SJSA1 (cell line): ENCODE results near the gene CYSTM1. TPM values are rescaled to one million over a fixed set of nuclear protein-coding genes. Genes with fewer than 3 reads are reported as not detected.

ENCODE experiments used
- DNase-seq, 2 experiments: peaks; one replicate each; pipeline ENCODE4 v3.0.0-alpha.2; 2015 to 2020; ENCODE audit warnings: low spot score in 2 of 2, low read depth in 1 of 2
- H3K27ac ChIP-seq: fragments of 250-450 bp; sonication (Bioruptor Pico); 2 replicates; pipeline ENCODE4 v1.5.1; 2020; ENCODE audit warnings: mild to moderate bottlenecking, moderate library complexity
- H3K27me3 ChIP-seq: fragments of 250-450 bp; sonication (Bioruptor Pico); replicated peaks from 2 replicates; pipeline ENCODE4 v1.5.1; 2020; ENCODE audit warnings: mild to moderate bottlenecking, moderate library complexity
- H3K36me3 ChIP-seq: fragments of 250-450 bp; sonication (Bioruptor Pico); 2 replicates; pipeline ENCODE4 v1.5.1; 2020; ENCODE audit warnings: mild to moderate bottlenecking
- H3K4me1 ChIP-seq: fragments of 250-450 bp; sonication (Bioruptor Pico); replicated peaks from 2 replicates; pipeline ENCODE4 v1.6.1; 2021; ENCODE audit warnings: mild to moderate bottlenecking
- H3K4me3 ChIP-seq: fragments of 250-450 bp; sonication (Bioruptor Pico); 2 replicates; pipeline ENCODE4 v1.5.1; 2020; ENCODE audit warnings: mild to moderate bottlenecking
- H3K9me3 ChIP-seq: fragments of 250-450 bp; sonication (Bioruptor Pico); replicated peaks from 2 replicates; pipeline ENCODE4 v1.5.1; 2020; ENCODE audit warnings: mild to moderate bottlenecking
- total RNA-seq: library from RNA; depleted of rRNA; stranded (reverse); fragments of >200 nt; shearing (Covaris generic); gene quantifications from 2 replicates; pipeline ENCODE4 v1.2.3, GENCODE V29; 2014

Gene CYSTM1
- total RNA-seq, 1 experiment from 2014 or later: 17.5 TPM

GRCh38 chr5:140216478-140217074 is 41.6 kb downstream of the CYSTM1 start:
- no peaks in the 10 kb centered on the region for H3K9me3 ChIP-seq
- H3K4me1 ChIP-seq: peaks cover 23% of the 10 kb centered on the region
- DNase-seq: no peak
- no peak overlapping the region for H3K27ac ChIP-seq
- no peak overlapping the region for H3K4me3 ChIP-seq
- no peaks in the 10 kb centered on the region for H3K36me3 ChIP-seq
- H3K27me3 ChIP-seq: no peaks in the 10 kb centered on the region

- Histone ChIP-seq H3K27me3 (no peaks in the 10 kb centered on the region), H3K9me3 (no peaks in the 10 kb centered on the region), H3K36me3 (no peaks in the 10 kb centered on the region), H3K27ac (no peak overlapping the region), H3K4me1 (peaks cover 32% of the 10 kb centered on the region), H3K4me3 (no peak overlapping the region)
- DNase-seq: no peak
These were observed 42.5 kb downstream of the CYSTM1 start for GRCh38 chr5:140217299-140218026.

DNA sequence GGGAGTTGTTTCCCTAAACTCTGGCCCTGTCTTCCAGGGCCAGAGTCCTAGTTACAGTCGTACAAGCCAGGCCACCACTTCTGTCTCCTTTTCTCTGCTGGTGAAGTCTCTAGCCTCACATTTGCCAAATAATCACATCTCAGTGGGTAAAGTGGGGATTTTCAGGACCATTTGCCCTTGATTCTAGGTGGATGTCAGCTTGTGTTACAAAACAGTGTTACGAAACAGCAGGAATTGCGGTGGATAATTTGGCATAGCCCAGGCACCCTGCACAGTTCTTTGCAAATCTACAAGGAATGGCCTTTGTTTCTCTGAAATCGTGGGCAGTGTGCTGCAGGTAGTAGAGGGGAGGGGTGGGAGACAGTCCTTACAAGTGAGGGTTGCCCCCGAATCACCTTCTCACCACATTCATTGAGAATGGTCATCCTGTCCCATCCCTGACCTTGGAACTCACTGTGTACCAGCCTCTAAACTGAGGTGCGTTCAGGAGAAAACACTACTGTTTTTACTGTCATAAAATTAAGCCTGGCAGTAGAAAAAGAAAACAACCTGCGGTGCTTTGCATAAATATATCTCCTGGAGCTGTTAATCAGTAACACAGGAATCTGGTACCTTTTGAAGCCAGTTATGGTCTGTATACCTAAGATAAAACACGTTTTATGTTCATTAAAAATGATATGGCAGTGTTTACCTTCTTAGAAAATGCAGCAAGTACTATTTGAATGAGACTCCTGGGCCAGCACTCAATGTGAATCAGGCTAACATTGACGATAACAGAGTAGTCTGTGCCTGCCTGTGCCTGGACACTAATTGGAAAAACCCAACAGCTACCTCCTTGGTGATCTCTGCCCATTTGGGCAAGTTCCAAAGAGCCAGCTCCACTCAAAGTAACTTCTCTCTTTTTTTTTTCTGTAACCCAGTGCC is 44.3 kb downstream of the CYSTM1 start:
- Histone ChIP-seq H3K9me3 (no peaks in the 10 kb centered on the region), H3K4me3 (no peak overlapping the region), H3K27ac (no peak overlapping the region), H3K4me1 (peaks cover 32% of the 10 kb centered on the region), H3K27me3 (no peaks in the 10 kb centered on the region), H3K36me3 (no peaks in the 10 kb centered on the region)
- no peak for DNase-seq

DNA sequence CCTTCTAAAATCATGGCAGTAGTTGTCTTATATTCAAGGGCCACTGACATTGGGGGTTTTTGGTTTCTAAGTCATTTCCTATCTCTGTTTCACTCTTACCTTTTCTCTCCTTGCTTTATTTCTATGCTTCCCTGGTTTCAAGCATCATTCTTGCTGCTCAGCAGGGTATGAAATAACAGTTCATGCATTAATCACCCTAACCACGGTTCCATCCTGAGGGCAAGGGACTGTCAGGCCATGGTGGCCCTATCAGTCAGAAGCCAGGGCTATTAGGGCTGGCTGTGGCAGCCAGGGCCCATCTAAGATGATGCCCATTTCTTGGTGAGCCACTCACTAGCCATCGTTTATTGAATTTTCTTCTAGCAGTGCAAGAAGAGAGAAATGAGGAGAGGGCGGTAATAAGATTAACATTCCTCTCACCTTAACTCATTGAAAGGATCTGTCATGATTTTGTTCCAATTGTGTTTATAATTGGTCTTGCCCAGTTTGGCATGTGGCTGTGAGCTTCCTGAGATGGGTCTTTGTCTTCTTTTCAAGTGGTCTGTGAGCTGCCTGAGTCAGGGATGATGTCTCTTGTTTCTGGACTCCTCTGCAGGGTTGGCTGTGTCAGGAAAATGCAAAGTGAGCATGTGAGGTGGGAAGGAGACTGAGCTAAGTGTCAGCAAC is 45.2 kb downstream of the CYSTM1 start:
- no peak overlapping the region for H3K27ac ChIP-seq
- DNase-seq: peak; percentile 72 to 79

GRCh38 chr5:140220698-140221064 is 45.7 kb downstream of the CYSTM1 start:
- Histone ChIP-seq H3K36me3 (no peaks in the 10 kb centered on the region), H3K9me3 (no peaks in the 10 kb centered on the region), H3K27me3 (no peaks in the 10 kb centered on the region), H3K4me1 (peaks cover 27% of the 10 kb centered on the region), H3K4me3 (no peak overlapping the region), H3K27ac (peak overlapping the region; percentile 14; the same call in 1 of the 2 replicates)
- no peak for DNase-seq

More for the DNA sequence above, 45.2 kb downstream of the CYSTM1 start:
- no peaks in the 10 kb centered on the region for H3K27me3 ChIP-seq
- peaks cover 27% of the 10 kb centered on the region for H3K4me1 ChIP-seq
- no peaks in the 10 kb centered on the region for H3K9me3 ChIP-seq
- no peak overlapping the region for H3K4me3 ChIP-seq
- H3K36me3 ChIP-seq: no peaks in the 10 kb centered on the region

- no peak overlapping the region for H3K4me3 ChIP-seq
- peaks cover 27% of the 10 kb centered on the region for H3K4me1 ChIP-seq
- H3K27me3 ChIP-seq: no peaks in the 10 kb centered on the region
- H3K9me3 ChIP-seq: no peaks in the 10 kb centered on the region
- peak overlapping the region; percentile 14; the same call in 1 of the 2 replicates for H3K27ac ChIP-seq
- DNase-seq: peak in 1 of 2 experiments; percentile 49
- no peaks in the 10 kb centered on the region for H3K36me3 ChIP-seq
These were observed 46.8 kb downstream of the CYSTM1 start for GRCh38 chr5:140221697-140222223.

DNA sequence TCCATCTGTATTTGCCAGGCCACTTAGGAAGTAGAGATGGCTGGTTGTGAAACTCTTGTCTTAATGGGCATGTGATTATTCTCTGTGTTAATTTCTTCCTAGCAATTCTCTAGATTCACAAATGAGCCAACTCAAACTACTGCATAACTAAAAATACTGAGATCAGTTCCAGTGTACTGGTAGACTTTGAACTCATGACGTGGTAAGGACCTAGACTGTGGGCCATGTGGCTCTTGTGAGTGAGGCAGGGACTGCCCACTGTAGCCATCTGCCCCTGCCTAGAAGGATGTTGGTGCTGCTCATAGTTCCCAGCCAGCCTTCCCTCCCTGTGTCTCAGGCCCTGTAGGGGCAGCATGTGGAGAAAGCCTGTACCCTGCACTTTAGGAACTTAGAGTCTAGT is 47.4 kb downstream of the CYSTM1 start:
- H3K9me3 ChIP-seq: no peaks in the 10 kb centered on the region

DNA sequence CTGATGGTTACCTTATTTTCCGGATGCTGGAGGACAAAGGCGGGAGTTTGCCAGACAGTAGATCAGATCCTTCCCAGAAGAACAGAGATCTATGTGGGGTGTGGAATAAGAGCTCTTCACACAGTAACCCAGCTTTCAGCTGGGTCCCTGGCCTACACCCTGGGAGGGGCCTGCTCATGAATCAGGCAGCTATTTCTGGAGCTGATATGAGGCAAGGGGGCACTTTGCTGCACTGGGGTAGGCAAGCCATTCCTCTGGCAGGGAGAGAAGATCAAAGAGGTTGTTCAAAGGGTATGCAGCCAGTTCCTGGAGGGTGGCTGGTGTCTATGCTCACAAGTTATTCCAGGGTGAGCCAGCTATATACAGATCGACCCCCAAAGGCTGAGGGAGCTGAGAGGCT is 48.6 kb downstream of the CYSTM1 start:
- peaks cover 27% of the 10 kb centered on the region for H3K4me1 ChIP-seq
- no peaks in the 10 kb centered on the region for H3K9me3 ChIP-seq
- no peaks in the 10 kb centered on the region for H3K27me3 ChIP-seq
- DNase-seq: no peak
- no peak overlapping the region for H3K27ac ChIP-seq
- H3K36me3 ChIP-seq: no peaks in the 10 kb centered on the region
- no peak overlapping the region for H3K4me3 ChIP-seq

More for the DNA sequence above, 47.4 kb downstream of the CYSTM1 start:
- Histone ChIP-seq H3K27ac (no peak overlapping the region), H3K4me1 (peaks cover 27% of the 10 kb centered on the region), H3K27me3 (no peaks in the 10 kb centered on the region), H3K4me3 (no peak overlapping the region), H3K36me3 (no peaks in the 10 kb centered on the region)
- DNase-seq: no peak

DNA sequence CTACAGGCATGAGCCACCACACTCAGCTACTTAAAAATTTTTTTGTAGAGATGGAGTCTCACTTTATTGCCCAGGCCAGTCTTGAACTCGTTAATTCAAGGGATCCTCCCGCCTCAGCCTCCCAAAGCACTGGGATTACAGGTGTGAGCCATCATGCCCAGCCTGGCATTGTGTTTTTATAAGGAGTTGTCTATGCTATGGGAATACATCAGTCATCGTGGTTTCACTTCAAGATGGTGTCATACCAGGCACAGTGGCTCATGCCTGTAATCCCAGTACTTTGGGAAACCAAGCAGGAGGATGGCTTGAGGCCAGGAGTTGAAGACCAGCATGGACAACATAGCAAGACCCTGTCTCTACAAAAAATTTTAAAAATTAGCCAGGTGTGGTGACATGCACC is 49.7 kb downstream of the CYSTM1 start:
- H3K27me3 ChIP-seq: no peaks in the 10 kb centered on the region
- no peaks in the 10 kb centered on the region for H3K36me3 ChIP-seq

GRCh38 chr5:140225396-140225795 is 50.4 kb downstream of the CYSTM1 start:
- no peak for DNase-seq
- Histone ChIP-seq H3K4me3 (no peak overlapping the region), H3K9me3 (no peaks in the 10 kb centered on the region), H3K4me1 (peaks cover 21% of the 10 kb centered on the region), H3K36me3 (no peaks in the 10 kb centered on the region), H3K27ac (no peak overlapping the region), H3K27me3 (no peaks in the 10 kb centered on the region)

More for the DNA sequence above, 49.7 kb downstream of the CYSTM1 start:
- H3K27ac ChIP-seq: no peak overlapping the region
- peaks cover 27% of the 10 kb centered on the region for H3K4me1 ChIP-seq
- no peak overlapping the region for H3K4me3 ChIP-seq
- no peaks in the 10 kb centered on the region for H3K9me3 ChIP-seq
- DNase-seq: no peak

DNA sequence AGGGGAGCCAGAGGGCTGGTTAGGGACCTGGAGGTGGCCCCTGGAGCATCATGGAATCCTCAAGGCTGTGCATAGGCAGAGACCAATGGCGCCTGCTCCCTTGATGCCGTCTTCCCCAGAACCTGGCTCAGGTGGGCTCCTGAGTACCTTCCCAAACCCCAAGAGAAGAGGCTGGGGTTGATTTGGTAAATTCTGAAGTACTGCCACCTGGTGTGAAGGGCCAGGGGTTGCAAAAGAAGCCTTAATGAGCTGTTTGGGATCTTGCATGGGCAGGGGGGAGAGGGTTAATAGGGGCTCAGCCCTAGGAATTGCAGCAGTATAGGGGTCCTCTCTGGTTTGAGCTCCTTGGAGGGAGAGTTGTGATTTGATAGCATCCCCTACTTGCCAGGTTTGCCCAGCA is 52.1 kb downstream of the CYSTM1 start:
- Histone ChIP-seq H3K27me3 (no peaks in the 10 kb centered on the region), H3K9me3 (no peaks in the 10 kb centered on the region), H3K36me3 (no peaks in the 10 kb centered on the region), H3K4me3 (no peak overlapping the region), H3K27ac (no peak overlapping the region), H3K4me1 (peaks cover 4% of the 10 kb centered on the region)
- DNase-seq: no peak

GRCh38 chr5:140228364-140228837 is 53.4 kb downstream of the CYSTM1 start:
- Histone ChIP-seq H3K4me1 (no peaks in the 10 kb centered on the region), H3K4me3 (no peak overlapping the region)

GRCh38 chr5:140230373-140230772 is 55.4 kb downstream of the CYSTM1 start:
- H3K36me3 ChIP-seq: no peaks in the 10 kb centered on the region
- H3K27me3 ChIP-seq: no peaks in the 10 kb centered on the region
- DNase-seq: no peak
- H3K4me3 ChIP-seq: no peak overlapping the region
- H3K27ac ChIP-seq: no peak overlapping the region
- H3K4me1 ChIP-seq: no peaks in the 10 kb centered on the region
- no peaks in the 10 kb centered on the region for H3K9me3 ChIP-seq

More at GRCh38 chr5:140228364-140228837, 53.4 kb downstream of the CYSTM1 start:
- Histone ChIP-seq H3K27me3 (no peaks in the 10 kb centered on the region), H3K36me3 (no peaks in the 10 kb centered on the region), H3K9me3 (no peaks in the 10 kb centered on the region), H3K27ac (no peak overlapping the region)
- no peak for DNase-seq
